NT2/D1 (cell line): ENCODE measurements around the gene RIPOR3.

ENCODE experiments used
- SUZ12 ChIP-seq: IDR thresholded peaks from 2 replicates; pipeline ENCODE4 v1.6.1; 2011; ENCODE audit not compliant: insufficient read length, insufficient read depth; ENCODE audit errors: extremely low read depth
- YY1 ChIP-seq: IDR thresholded peaks from 2 replicates; pipeline ENCODE4 v1.6.1; 2011; ENCODE audit not compliant: insufficient read length, insufficient read depth
- ZNF274 ChIP-seq: IDR thresholded peaks from 2 replicates; pipeline ENCODE4 v1.6.1; 2011; ENCODE audit warnings: mild to moderate bottlenecking, low read depth, low read length

- TF ChIP-seq YY1 (no peak), SUZ12 (no peak), ZNF274 (no peak)
These were observed 29.2 kb upstream of the RIPOR3 start for GRCh38 chr20:50720582-50720981.
